HepG2 (cell line): ENCODE results near the gene DYNC1I2. TPM values are rescaled to one million over a fixed set of nuclear protein-coding genes. Genes with fewer than 3 reads are reported as not detected.

ENCODE experiments used
- CENPT ChIP-seq: sonication (generic); formaldehyde crosslinking; IDR thresholded peaks from 2 replicates; pipeline ENCODE4 v1.8.0; 2022; ENCODE audit warnings: low read depth, mild to moderate bottlenecking, moderate library complexity, missing genetic modification reagents
- HMGXB4 ChIP-seq, 2 experiments: sonication (generic) in 1 of 2; formaldehyde crosslinking in 1 of 2; IDR thresholded peaks; 2 replicates each; pipeline versions ENCODE4 v1.4.0 to v1.6.1; 2018 to 2020; ENCODE audit warnings: missing genetic modification reagents in 2 of 2, borderline replicate concordance in 1 of 2, low read depth in 1 of 2, mild to moderate bottlenecking in 1 of 2, missing biosample characterization in 1 of 2
- KDM5A ChIP-seq: fragments of 200-600 bp; sonication (generic); IDR thresholded peaks from 2 replicates; pipeline ENCODE4 v1.7.0; 2018; ENCODE audit warnings: antibody characterized with exemption, mild to moderate bottlenecking, low read length, borderline replicate concordance
- MAFF ChIP-seq: IDR thresholded peaks from 2 replicates; pipeline ENCODE4 v1.6.1; 2011; ENCODE audit warnings: low read depth, low read length, improper control_type of control experiment
- NKX3-1 ChIP-seq: sonication (generic); formaldehyde crosslinking; IDR thresholded peaks from 2 replicates; pipeline ENCODE4 v1.5.0; 2020; ENCODE audit warnings: missing genetic modification reagents
- NPAS2 ChIP-seq: sonication (generic); formaldehyde crosslinking; IDR thresholded peaks from 2 replicates; pipeline ENCODE4 v1.8.0; 2022; ENCODE audit warnings: mild to moderate bottlenecking, missing genetic modification reagents, borderline replicate concordance
- RARG ChIP-seq: sonication (generic); formaldehyde crosslinking; IDR thresholded peaks from 2 replicates; pipeline ENCODE4 v1.4.0; 2020; ENCODE audit warnings: low read depth, mild to moderate bottlenecking, missing genetic modification reagents
- SIN3A ChIP-seq: IDR thresholded peaks from 2 replicates; pipeline ENCODE4 v1.6.1; 2011; ENCODE audit warnings: low read depth, mild to moderate bottlenecking, control low read depth, low read length, borderline replicate concordance
- SMC3 ChIP-seq: IDR thresholded peaks from 2 replicates; pipeline ENCODE4 v1.6.1; 2011; ENCODE audit warnings: low read length, improper control_type of control experiment
- STAG1 ChIP-seq: sonication (generic); formaldehyde crosslinking; IDR thresholded peaks from 2 replicates; pipeline ENCODE4 v1.4.0; 2020; ENCODE audit warnings: missing genetic modification reagents
- THYN1 ChIP-seq: sonication (generic); formaldehyde crosslinking; IDR thresholded peaks from 2 replicates; pipeline ENCODE4 v1.8.1; 2023; ENCODE audit warnings: low read depth, mild to moderate bottlenecking, moderate library complexity, missing genetic modification reagents, borderline replicate concordance
- ZBTB39 ChIP-seq: sonication (generic); formaldehyde crosslinking; IDR thresholded peaks from 2 replicates; pipeline ENCODE4 v1.5.0; 2020; ENCODE audit warnings: missing genetic modification reagents
- ZKSCAN8 ChIP-seq: IDR thresholded peaks from 2 replicates; pipeline ENCODE4 v1.6.1; 2016; ENCODE audit warnings: borderline replicate concordance, missing genetic modification reagents, missing compliant biosample characterization
- ZNF441 ChIP-seq: sonication (generic); formaldehyde crosslinking; IDR thresholded peaks from 2 replicates; pipeline ENCODE4 v1.7.0; 2021; ENCODE audit warnings: missing genetic modification reagents, borderline replicate concordance
- ZNF775 ChIP-seq: sonication (generic); formaldehyde crosslinking; IDR thresholded peaks from 2 replicates; pipeline ENCODE4 v1.4.0; 2020; ENCODE audit warnings: missing genetic modification reagents, mild to moderate bottlenecking, moderate library complexity, borderline replicate concordance
- ZNF883 ChIP-seq: sonication (generic); formaldehyde crosslinking; IDR thresholded peaks from 2 replicates; pipeline ENCODE4 v1.5.1; 2020; ENCODE audit warnings: mild to moderate bottlenecking, missing genetic modification reagents; ENCODE audit errors: not compliant biosample characterization
- polyA plus RNA-seq, 8 experiments: library from polyadenylated mRNA; depleted of rRNA in 3 of 8; stranded (reverse) in 7 of 8; unstranded in 1 of 8; fragments of >200 nt; fragmentation: Illumina TruSeq in 4 of 8; extraction: Trizol in 4 of 8; gene quantifications; 2 replicates each; pipeline versions ENCODE4 v1.2.1 to v1.2.3, GENCODE V29; 2011 to 2016; ENCODE audit warnings: low read depth in 4 of 8, missing spikeins in 1 of 8, mixed read lengths in 1 of 8; ENCODE audit not compliant: insufficient read depth in 1 of 8
- total RNA-seq, 5 experiments: library from RNA; depleted of rRNA; stranded (reverse); fragments of >200 nt; fragmentation: Illumina TruSeq; extraction: Trizol; gene quantifications; 2 replicates each; pipeline ENCODE4 v1.2.3, GENCODE V29; 2016; ENCODE audit warnings: low read depth in 1 of 5
- TF ChIP-seq, protein P1 (sequence below): sonication (generic); formaldehyde crosslinking; IDR thresholded peaks from 2 replicates; pipeline ENCODE4 v1.8.0; 2022; ENCODE audit warnings: mild to moderate bottlenecking, missing genetic modification reagents; ENCODE audit not compliant: insufficient replicate concordance
- TF ChIP-seq, protein P2 (sequence below): sonication (generic); formaldehyde crosslinking; IDR thresholded peaks from 2 replicates; pipeline ENCODE4 v1.4.0; 2020; ENCODE audit warnings: mild to moderate bottlenecking, low read depth, missing genetic modification reagents
- TF ChIP-seq, protein P3 (sequence below): sonication (generic); formaldehyde crosslinking; IDR thresholded peaks from 2 replicates; pipeline ENCODE4 v1.5.1; 2020; ENCODE audit warnings: missing genetic modification reagents, mild to moderate bottlenecking, borderline replicate concordance

DYNC1I2 gene
- total and polyA plus RNA-seq, 2 of the 13 experiments (the other 11 are each of a cell fraction or from before 2014, with no cell fraction given): 84.0 to 99.8 TPM

GRCh38 chr2:171706152-171706803 is 19.0 kb downstream of the DYNC1I2 start (continued):
- TF ChIP-seq CENPT (no peak), MAFF (peak; percentile 51), NPAS2 (CRISPR knock-in tag) (no peak), SMC3 (peak; percentile 62), ZNF775 (CRISPR knock-in tag) (no peak), ZNF441 (CRISPR knock-in tag) (no peak), RARG (CRISPR knock-in tag) (no peak), SIN3A (no peak), HMGXB4 (CRISPR knock-in tag; IDR thresholded peaks at IDR 0.05; ENCODE audit: borderline replicate concordance in 1 of 2, low read depth in 1 of 2) (0 out of 4 replicates have a peak, but pooled peaks of 1 of the 2 experiments have one; percentile 31), NKX3-1 (CRISPR knock-in tag) (no peak), THYN1 (CRISPR knock-in tag) (no peak), KDM5A (peak; percentile 21; the same call in 1 of the 2 replicates), ZKSCAN8 (CRISPR knock-in tag) (no peak), ZBTB39 (CRISPR knock-in tag) (no peak), STAG1 (peak; percentile 78), ZNF883 (CRISPR knock-in tag) (no peak)
- TF ChIP-seq, protein P1, sequence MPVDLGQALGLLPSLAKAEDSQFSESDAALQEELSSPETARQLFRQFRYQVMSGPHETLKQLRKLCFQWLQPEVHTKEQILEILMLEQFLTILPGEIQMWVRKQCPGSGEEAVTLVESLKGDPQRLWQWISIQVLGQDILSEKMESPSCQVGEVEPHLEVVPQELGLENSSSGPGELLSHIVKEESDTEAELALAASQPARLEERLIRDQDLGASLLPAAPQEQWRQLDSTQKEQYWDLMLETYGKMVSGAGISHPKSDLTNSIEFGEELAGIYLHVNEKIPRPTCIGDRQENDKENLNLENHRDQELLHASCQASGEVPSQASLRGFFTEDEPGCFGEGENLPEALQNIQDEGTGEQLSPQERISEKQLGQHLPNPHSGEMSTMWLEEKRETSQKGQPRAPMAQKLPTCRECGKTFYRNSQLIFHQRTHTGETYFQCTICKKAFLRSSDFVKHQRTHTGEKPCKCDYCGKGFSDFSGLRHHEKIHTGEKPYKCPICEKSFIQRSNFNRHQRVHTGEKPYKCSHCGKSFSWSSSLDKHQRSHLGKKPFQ: no peak
- TF ChIP-seq, protein P2, sequence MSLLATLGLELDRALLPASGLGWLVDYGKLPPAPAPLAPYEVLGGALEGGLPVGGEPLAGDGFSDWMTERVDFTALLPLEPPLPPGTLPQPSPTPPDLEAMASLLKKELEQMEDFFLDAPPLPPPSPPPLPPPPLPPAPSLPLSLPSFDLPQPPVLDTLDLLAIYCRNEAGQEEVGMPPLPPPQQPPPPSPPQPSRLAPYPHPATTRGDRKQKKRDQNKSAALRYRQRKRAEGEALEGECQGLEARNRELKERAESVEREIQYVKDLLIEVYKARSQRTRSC (CRISPR knock-in tag): no peak
- TF ChIP-seq, protein P3, sequence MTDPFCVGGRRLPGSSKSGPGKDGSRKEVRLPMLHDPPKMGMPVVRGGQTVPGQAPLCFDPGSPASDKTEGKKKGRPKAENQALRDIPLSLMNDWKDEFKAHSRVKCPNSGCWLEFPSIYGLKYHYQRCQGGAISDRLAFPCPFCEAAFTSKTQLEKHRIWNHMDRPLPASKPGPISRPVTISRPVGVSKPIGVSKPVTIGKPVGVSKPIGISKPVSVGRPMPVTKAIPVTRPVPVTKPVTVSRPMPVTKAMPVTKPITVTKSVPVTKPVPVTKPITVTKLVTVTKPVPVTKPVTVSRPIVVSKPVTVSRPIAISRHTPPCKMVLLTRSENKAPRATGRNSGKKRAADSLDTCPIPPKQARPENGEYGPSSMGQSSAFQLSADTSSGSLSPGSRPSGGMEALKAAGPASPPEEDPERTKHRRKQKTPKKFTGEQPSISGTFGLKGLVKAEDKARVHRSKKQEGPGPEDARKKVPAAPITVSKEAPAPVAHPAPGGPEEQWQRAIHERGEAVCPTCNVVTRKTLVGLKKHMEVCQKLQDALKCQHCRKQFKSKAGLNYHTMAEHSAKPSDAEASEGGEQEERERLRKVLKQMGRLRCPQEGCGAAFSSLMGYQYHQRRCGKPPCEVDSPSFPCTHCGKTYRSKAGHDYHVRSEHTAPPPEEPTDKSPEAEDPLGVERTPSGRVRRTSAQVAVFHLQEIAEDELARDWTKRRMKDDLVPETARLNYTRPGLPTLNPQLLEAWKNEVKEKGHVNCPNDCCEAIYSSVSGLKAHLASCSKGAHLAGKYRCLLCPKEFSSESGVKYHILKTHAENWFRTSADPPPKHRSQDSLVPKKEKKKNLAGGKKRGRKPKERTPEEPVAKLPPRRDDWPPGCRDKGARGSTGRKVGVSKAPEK: no peak
